Keratinocyte (primary cell): ENCODE data around the gene B3GNT5. TPM values are rescaled to one million over a fixed set of nuclear protein-coding genes. Genes with fewer than 3 reads are reported as not detected.

Source experiments
- DNase-seq: peaks from one replicate; pipeline ENCODE4 v3.0.0-alpha.2; 2011; ENCODE audit warnings: low read depth, missing footprints, low spot score
- FAIRE-seq: peaks from 2 replicates; lab custom pipeline; 2011; peaks lifted over from hg19 to GRCh38; lab: Jason Lieb, UNC
- H2AFZ ChIP-seq: 2 replicates; pipeline ENCODE4 v1.6.0; 2012; ENCODE audit warnings: low read length, control low read depth, inconsistent platforms; ENCODE audit not compliant: control insufficient read depth
- H3K27ac ChIP-seq: 2 replicates; pipeline ENCODE4 v1.5.1; 2011; ENCODE audit warnings: low read length; ENCODE audit not compliant: control insufficient read depth, insufficient read depth
- H3K27me3 ChIP-seq: 3 replicates; pipeline ENCODE4 v1.6.0; 2011; ENCODE audit warnings: low read length; ENCODE audit not compliant: control insufficient read depth, insufficient read depth; ENCODE audit errors: extremely low read depth
- H3K36me3 ChIP-seq, 2 experiments: 2 replicates in 1 of 2; 3 replicates in 1 of 2; pipeline ENCODE4 v1.5.1; 2011; ENCODE audit warnings: low read length in 2 of 2, mild to moderate bottlenecking in 1 of 2; ENCODE audit not compliant: control insufficient read depth in 2 of 2, insufficient read depth in 2 of 2; ENCODE audit errors: extremely low read depth in 1 of 2
- H3K4me1 ChIP-seq: 3 replicates; pipeline ENCODE4 v1.5.1; 2011; ENCODE audit warnings: low read length; ENCODE audit not compliant: control insufficient read depth, insufficient read depth; ENCODE audit errors: extremely low read depth
- H3K4me2 ChIP-seq: 3 replicates; pipeline ENCODE4 v1.6.0; 2011; ENCODE audit warnings: low read depth, low read length; ENCODE audit not compliant: control insufficient read depth, insufficient read depth; ENCODE audit errors: extremely low read depth
- H3K4me3 ChIP-seq, 3 experiments: fragments of 200-600 bp in 1 of 3; sonication (generic) in 1 of 3; 2 replicates in 2 of 3; 3 replicates in 1 of 3; pipeline ENCODE4 v1.5.1; 2011 to 2016; ENCODE audit warnings: low read length in 3 of 3, mild to moderate bottlenecking in 3 of 3, control low read depth in 2 of 3, inconsistent platforms in 1 of 3, low read depth in 1 of 3, mixed read lengths in 1 of 3, mixed run types in 1 of 3, moderate library complexity in 1 of 3; ENCODE audit not compliant: control insufficient read depth in 2 of 3, insufficient read depth in 2 of 3; ENCODE audit errors: extremely low read depth in 1 of 3
- H3K79me2 ChIP-seq: 2 replicates; pipeline ENCODE4 v1.6.0; 2012; ENCODE audit warnings: low read length; ENCODE audit not compliant: control insufficient read depth, insufficient read depth
- H3K9ac ChIP-seq: 3 replicates; pipeline ENCODE4 v1.6.0; 2011; ENCODE audit warnings: low read length; ENCODE audit not compliant: control insufficient read depth, insufficient read depth; ENCODE audit errors: extremely low read depth
- H3K9me1 ChIP-seq: 3 replicates; pipeline ENCODE4 v1.6.0; 2011; ENCODE audit warnings: low read length; ENCODE audit not compliant: control insufficient read depth, insufficient read depth; ENCODE audit errors: extremely low read depth
- H3K9me3 ChIP-seq: 2 replicates; pipeline ENCODE4 v1.5.1; 2012; ENCODE audit warnings: low read depth, low read length; ENCODE audit not compliant: control insufficient read depth
- H4K20me1 ChIP-seq: 3 replicates; pipeline ENCODE4 v1.6.0; 2011; ENCODE audit warnings: low read length; ENCODE audit not compliant: control insufficient read depth, insufficient read depth; ENCODE audit errors: extremely low read depth
- EZH2 ChIP-seq: IDR thresholded peaks from one replicate; pipeline ENCODE4 v1.6.1; 2012; ENCODE audit warnings: inconsistent platforms, mild to moderate bottlenecking, low read length, moderate library complexity
- dilution Hi-C: fragments of 300-500 bp; cut with MboI; formaldehyde crosslinking; loops from one replicate; pipeline ENCODE4 v1.7.0; 2020; ENCODE audit warnings: low sequenced_read_pairs; ENCODE audit not compliant: extremely low pct_ligation_motif_present
- polyA plus RNA-seq, 5 experiments: library from polyadenylated mRNA; depleted of rRNA in 3 of 5; stranded (reverse) in 3 of 5; stranded (forward) in 1 of 5; unstranded in 1 of 5; fragments of >200 nt; gene quantifications; 1 replicate in 1 of 5; 2 replicates in 3 of 5; 3 replicates in 1 of 5; pipeline versions ENCODE4 v1.2.1 to v1.2.3, GENCODE V29; 2011 to 2012; ENCODE audit warnings: missing spikeins in 2 of 5, low read depth in 1 of 5, low replicate concordance in 1 of 5
- TF ChIP-seq, protein P1 (sequence below), 3 experiments: IDR thresholded peaks in 1 of 3; conservative IDR thresholded peaks in 1 of 3; optimal IDR thresholded peaks in 1 of 3; 2 replicates in 2 of 3; 3 replicates in 1 of 3; pipeline versions ENCODE3 to v1.5.1; 2011; ENCODE audit warnings: low read length in 3 of 3, mild to moderate bottlenecking in 3 of 3, moderate library complexity in 2 of 3, control low read depth in 1 of 3, inconsistent platforms in 1 of 3; ENCODE audit not compliant: insufficient read depth in 2 of 3; ENCODE audit errors: extremely low read depth in 1 of 3

Gene B3GNT5
- polyA plus RNA-seq, 1 donor (not counting 4 experiments of a cell fraction or from before 2014, with no cell fraction given): 66.6 TPM

DNA sequence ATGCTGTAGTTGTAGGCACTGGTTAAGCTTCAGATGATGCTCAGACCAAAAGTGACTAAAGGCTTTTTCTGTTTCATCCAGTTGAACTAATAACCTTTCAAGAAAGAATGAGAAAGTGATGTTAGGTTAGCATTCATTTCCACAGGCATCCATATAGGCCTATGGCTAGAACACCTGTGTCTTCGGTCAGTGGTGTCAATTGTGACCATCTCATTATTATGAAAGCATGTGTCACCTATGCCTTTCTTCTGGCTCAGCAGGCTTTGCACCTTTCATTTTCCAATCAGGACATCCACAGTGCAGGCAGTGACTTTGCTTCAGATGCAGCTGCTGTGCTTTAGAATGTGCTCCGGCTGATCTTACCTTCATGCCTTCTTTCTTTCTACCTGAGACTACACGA, 57.9 kb downstream of the B3GNT5 start:
- H3K9ac ChIP-seq: no peak overlapping the region
- no peaks in the 10 kb centered on the region for H3K9me3 ChIP-seq
- DNase-seq (no peak), FAIRE-seq (no peak)
- H3K9me1 ChIP-seq: no peaks in the 10 kb centered on the region
- no peak overlapping the region for H3K4me2 ChIP-seq
- no peaks in the 10 kb centered on the region for H4K20me1 ChIP-seq
- no peak for TF ChIP-seq EZH2
- H3K36me3 ChIP-seq: no peaks in the 10 kb centered on the region
- no peak overlapping the region for H3K27ac ChIP-seq
- H2AFZ ChIP-seq: no peak overlapping the region
- H3K27me3 ChIP-seq: no peaks in the 10 kb centered on the region
- no peaks in the 10 kb centered on the region for H3K79me2 ChIP-seq
- H3K4me3 ChIP-seq: no peak overlapping the region
- H3K4me1 ChIP-seq: peaks cover 15% of the 10 kb centered on the region
- dilution Hi-C loops: no loop called here

DNA sequence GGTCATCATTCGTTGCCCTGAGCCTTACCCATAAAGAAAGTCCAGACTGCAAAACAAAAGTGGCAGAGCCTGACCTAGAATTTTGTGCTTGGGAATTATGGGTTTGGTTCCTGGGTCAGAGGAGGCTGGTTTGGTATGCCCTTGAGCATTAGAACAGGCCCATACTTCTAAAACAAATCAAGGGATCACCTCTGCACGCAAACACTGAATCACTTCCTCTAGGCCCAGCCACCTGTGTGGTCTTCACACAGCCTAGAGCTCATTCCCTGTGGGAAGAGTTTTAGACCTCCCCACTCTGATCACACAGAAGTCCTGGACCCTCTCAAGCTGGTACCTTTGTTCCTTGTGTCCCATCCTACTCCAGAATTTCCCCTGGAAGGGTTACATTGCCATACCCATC, 59.4 kb downstream of the B3GNT5 start:
- H3K27me3 ChIP-seq: no peaks in the 10 kb centered on the region
- peak; percentile 80 for FAIRE-seq

More for the DNA sequence above, 59.4 kb downstream of the B3GNT5 start:
- Histone ChIP-seq H4K20me1 (no peaks in the 10 kb centered on the region), H3K9me3 (no peaks in the 10 kb centered on the region), H3K9me1 (no peaks in the 10 kb centered on the region), H3K4me2 (peak overlapping the region; percentile 11), H3K4me1 (peaks cover 14% of the 10 kb centered on the region), H3K36me3 (no peaks in the 10 kb centered on the region), H3K9ac (no peak overlapping the region), H3K27ac (no peak overlapping the region), H3K4me3 (no peak overlapping the region), H2AFZ (no peak overlapping the region), H3K79me2 (no peaks in the 10 kb centered on the region)
- dilution Hi-C loops: no loop called here
- DNase-seq: no peak
- TF ChIP-seq, protein P1, sequence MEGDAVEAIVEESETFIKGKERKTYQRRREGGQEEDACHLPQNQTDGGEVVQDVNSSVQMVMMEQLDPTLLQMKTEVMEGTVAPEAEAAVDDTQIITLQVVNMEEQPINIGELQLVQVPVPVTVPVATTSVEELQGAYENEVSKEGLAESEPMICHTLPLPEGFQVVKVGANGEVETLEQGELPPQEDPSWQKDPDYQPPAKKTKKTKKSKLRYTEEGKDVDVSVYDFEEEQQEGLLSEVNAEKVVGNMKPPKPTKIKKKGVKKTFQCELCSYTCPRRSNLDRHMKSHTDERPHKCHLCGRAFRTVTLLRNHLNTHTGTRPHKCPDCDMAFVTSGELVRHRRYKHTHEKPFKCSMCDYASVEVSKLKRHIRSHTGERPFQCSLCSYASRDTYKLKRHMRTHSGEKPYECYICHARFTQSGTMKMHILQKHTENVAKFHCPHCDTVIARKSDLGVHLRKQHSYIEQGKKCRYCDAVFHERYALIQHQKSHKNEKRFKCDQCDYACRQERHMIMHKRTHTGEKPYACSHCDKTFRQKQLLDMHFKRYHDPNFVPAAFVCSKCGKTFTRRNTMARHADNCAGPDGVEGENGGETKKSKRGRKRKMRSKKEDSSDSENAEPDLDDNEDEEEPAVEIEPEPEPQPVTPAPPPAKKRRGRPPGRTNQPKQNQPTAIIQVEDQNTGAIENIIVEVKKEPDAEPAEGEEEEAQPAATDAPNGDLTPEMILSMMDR (optimal IDR thresholded peaks at IDR 0.05 in 1 of 3, IDR thresholded peaks at IDR 0.05 in 1 of 3, conservative IDR thresholded peaks at IDR 0.05 in 1 of 3; ENCODE audit: extremely low read depth in 1 of 3, insufficient read depth in 2 of 3, low read length in 3 of 3): no peak
- no peak for TF ChIP-seq EZH2
